HG03442 (cell line): ENCODE measurements around the gene RASGEF1C.

ENCODE experiments used
- ATAC-seq: cut with Tn5 transposase; IDR thresholded peaks from one replicate; pipeline ENCODE4 v1.9.1; 2021; ENCODE audit warnings: mild to moderate bottlenecking, moderate library complexity; ENCODE audit not compliant: unreplicated experiment

RASGEF1C gene

DNA sequence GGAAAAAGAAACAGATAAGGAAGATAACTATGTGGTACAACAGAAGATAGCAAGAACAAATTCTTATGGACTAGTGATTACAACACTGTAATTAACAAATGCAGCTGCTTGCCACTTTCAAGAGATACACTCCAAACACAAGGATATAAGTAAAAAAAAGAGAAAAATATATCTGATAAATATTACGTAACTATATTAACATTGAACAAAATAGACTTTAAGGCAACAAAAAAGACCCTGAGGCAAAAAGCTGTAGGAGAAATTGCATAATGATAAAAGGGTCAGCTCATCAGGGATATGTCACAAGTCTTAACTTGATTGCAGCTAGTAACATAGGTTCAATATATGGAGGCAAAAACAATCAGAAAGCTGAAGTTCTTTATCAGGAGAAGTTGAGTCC lies 86.1 kb downstream of the RASGEF1C start:
- no peak for ATAC-seq

DNA sequence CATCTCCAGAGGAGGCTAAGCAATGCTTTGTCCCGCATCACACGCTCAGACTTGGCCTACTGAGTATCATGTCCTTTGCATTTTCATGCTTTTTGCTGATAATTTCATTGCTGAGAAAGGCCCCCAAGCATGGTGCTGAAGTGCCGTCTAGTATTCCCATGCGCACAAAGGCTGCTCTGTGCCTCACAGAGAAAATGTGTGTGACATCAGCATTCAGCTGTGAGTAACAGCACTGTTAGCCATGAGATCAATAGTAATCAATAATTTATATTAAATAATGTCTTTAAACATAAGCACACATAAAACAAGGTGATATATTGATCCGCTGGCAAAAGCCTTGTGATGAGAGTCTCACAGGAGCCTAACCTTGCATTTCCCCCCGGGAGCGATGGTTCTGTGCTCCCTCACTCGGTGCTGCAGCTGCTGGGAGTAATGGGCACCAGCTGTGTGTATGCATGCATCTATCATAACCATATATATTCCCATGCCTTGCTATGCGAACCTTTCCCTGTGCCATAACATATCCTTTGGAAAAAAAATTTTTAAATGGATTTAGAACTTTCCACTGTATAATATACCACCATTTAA lies 87.1 kb downstream of the RASGEF1C start:
- ATAC-seq, result no peak

DNA sequence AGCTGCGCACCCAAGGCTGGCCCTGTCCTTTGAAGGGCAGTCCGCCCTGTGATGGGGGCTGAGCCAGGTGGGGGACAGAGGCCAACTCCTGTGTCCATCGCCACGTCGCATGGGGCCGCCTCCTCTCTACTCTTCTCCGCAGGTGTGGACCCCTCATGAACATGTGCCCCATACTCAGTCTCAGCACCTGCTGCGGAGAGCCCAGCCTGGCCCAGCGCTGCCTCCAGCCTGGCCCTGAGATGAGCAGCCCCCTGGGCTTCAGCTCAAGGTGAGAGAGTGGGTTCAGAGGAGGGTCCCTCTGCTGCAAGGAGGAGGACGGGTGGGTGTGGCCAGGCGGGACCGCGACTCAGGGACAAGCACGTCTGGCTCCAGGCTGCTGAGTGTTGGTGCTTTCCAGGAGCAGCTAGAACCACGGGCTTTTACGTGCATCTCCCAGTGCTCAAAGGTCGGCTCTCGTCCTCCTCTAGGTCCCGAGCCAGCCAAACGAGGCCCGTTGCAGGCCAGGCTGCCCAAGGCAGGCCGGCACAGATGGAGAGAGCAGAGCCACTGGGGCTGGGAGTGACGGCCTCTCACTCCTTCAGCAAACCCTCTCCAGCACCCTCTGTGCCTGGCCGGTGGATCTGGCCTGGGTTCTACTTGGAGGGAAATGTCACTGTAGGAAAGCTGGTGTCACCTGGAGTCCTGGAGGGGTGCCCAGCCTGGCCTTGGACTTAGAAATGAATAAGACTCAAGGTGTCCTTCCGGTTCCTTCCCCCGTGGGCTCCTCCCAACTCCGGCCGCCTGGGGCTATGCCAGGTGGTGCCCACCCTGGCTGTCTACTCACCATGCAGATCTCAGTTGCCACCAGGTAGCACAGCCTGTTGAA lies 88.5 kb downstream of the RASGEF1C start:
- no peak for ATAC-seq

DNA sequence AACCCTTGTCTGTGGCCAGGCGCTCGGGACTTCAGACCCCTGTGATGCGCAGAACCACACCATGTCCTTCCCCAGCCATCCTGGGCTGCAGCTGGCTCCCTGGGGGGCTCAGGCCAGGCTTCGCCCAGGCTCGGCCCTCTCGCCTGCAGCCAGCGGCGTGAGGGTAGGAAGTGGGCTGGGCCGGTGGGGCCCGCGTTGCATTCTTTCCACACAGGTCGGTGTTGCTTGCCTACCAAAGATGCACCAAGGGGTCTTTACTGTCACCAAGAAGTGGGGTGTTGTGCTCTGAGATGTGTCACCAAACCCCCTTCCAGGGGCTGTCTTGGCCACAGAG lies 89.1 kb downstream of the RASGEF1C start:
- no peak for ATAC-seq

DNA sequence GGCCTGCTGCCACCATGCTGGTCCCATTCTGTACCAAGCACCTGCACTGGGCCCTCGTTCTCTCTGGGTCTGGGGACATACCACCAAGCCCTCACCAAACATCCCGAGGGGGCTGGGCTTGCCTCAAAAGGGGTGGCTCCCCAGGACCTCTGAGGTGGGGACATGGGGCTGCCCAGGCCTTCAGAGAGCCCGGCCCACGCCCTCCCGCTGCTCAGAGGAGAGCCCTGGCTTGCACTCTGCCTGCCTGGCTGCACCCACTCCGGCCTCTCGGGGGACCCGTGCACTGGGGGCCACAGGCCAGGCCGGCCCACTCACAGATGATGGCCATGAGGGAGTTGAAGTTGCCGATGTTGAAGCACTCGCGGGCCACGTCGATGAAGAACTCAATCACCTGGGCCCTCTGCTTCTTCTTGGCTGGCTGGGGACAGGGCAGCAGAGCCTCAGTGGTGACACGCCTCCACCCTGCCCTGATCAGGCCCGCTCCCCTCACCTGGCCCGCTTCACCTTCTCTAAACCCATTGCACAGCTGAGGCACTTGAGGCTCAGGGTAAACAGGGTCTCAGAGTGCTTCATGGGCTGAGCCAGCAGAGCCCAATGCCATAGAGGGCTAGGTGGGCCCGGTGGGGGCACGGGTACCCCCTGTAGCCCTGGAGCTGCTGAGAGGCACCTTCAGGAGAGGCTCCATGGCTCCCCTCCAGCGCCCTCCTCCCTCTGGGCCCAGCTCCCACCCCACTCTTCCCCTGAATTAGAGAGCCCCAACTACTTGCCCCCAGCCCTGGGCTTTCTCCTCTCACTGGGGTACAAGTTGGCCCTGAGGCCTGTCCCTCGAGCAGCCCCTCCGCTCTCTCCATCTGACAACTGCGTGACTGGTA lies 89.7 kb downstream of the RASGEF1C start:
- ATAC-seq, result no peak

DNA sequence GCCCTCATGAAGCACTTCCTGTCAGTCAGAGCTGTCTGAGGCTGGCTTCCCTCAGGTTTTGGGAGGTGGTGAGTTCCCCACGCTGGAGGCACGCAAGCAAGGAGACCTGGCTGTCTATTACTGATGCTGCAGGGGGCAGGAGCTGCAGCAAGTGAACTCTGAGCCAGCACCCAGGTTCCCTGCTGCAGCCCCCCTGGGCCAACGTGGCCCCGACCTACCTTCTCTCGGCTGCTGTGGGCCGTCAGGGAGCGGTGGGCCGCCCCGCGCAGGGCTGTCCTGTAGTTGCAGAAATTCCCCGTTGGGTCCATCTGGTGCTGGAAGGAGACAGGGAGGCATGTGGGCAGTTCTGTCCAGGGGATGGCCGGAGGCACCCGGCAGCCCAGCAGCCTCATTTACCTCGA lies 90.6 kb downstream of the RASGEF1C start:
- ATAC-seq, result no peak

DNA sequence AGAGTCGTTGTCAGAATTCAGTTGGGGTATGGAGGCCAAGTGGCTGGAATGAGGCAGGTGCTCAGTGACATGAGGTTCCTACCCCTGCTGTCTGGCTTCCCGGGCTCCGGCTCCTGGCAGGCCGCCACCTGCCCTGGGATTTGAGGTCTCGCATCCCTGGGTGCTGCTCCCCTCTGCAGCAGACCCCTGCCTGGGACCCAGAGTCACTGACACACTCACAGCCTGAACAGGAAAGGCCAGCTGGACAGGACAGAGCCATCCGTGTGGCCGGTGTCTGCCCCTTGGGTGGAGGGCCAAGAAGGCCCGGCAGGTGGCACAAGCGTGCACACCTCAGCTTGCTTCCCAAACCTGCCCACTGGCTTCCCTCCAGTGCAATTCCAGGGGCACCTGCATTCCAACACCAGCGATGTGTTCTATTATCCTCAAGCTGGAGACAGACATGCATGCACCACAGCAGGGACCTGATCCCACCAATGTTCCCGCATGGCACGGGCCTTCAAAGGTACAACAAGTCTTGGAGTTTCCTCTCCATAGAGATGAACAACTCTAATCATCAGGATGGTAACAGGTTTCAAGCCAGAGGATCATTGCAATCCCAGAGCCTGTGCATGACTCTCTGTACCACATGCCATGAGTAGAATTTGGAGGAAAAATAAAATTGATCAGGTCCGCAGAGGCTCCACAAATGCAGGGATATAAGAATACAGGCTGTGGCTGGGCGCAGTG lies 91.8 kb downstream of the RASGEF1C start:
- no peak for ATAC-seq

DNA sequence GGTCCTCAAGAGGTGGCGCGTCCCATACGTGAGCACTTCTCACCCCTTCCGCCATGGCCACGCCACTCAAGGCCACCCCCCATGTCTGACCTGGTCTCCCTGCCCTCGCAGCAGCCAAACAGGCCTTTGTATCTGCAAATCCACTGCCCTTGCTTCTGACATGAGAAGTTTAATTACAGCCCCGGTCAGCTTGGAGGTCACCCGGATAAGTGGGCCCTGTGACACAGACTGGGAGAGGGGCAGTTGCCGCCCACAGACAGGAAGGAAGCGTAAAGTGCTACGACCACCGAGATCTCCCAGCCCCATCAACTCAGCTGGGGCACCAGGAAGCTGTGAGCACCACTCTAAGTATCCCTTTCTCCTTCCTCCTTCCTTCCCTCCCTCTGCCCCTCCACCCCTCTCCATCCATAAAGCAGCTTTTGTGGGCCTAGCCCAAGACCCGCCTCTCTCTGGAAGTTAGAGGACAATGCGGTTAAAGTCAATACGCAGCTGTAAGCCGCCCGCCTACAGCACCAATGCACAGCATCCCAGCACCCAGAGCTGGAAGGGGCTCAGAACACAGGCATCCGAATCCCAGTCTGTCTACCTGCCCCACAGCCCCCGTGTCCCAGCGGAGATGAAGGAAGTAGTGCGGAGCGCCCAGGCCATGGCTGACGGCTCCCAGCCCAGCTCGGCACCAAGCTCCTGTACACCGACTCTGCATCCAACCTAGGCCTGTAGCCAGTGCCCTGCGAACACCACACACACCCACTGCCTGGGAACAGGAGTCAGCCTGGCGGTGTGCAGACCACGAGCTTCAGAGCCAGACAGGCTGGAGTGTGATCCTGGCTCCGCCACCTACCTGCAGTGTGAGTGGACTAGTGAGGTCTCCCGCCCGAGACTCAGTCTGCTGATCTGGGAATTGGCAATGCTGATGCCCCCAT lies 92.7 kb downstream of the RASGEF1C start:
- ATAC-seq, result no peak

DNA sequence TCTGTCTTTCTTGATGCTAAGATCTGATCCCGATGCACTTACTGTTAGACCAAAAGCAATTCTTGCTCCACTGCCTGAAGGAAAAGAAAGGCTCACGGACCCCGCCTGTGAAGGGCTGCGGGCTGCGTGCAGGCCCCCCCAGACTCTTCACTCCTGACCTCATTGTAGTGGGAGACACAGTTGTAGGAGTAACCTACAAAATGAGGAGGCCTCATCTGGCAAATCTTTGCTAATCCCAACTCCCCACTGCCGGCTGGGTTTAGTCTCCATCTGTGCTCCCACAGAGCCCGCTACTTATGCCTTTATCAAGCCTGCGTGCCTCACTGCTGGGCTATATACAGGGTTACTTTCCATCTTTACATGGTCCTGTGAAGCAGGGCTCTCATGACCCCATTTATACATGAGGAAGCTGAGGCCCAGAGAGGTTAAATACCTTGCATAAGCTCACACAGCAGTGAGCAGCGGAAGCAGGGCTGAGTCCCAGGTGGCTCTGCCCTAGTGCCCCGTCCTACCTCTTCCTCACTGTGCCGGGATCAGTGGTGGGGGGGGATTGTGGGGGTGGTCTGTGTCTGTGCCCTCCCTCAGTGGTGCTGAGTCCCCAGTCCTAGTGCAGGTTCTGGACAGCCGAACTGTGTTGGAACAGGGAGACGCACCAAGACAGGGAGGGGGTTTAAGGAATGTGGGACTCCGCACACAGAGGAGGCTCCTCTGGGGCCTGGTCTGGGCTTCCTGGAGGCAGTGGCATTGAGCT lies 93.5 kb downstream of the RASGEF1C start:
- ATAC-seq, result no peak

DNA sequence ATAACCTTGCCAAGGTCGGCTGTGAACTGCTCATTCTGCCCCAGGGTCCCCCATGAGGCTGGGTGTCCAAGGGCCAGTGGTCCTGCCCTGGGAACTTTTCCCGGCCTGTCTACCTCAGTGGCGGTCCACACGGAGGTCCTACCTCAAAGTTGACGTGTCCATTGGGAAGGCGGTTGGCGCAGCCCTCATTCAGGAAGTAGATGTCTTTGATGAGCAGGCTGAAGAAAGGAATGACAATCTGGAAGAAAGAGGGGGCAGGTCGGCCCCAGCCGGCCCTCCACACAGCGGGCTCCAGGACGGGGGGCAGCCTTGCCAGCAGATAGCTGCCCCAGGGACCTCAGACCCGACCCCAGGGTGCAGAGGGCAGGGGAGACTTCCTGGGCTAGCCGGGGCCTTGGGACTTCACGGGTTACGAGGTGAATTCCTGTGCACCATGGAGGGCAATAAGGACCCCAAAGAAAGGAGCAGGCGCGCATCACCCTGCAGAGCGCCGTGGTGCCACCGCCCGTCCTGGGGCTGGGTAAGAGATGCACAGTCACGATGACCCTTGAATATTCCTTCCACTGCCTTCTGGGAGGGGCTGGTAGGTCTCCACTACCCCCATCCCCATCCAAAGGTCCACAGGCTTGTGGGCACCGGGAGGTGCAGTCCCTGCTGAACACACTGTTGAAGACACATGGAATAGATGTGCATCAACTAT lies 94.6 kb downstream of the RASGEF1C start:
- ATAC-seq, result no peak

DNA sequence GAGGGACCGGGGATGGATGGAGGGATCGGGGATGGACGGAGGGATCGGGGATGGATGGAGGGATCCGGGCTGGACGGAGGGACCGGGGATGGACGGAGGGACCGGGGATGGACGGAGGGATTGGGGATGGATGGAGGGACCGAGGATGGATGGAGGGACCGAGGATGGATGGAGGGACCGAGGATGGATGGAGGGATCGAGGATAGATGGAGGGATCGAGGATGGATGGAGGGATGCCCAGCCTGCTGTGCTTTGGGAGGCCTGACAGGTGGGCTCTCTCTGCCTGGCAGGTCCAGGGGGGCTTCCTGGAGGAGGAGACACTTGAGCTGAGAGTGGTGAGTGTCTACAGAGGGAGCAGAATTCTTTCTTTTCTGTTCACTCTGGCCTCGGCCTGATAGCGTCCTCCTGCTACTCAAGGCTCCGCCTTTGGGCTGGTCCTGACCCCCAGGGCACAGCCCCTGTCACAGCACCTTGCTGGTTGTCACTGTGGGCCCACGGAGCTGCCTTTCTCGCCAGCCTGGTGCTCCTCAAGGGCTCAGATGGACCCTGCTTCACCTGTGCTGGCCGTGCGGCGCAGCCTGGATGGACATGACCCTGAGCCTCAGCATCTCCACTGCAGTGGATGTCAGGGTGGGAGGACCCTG lies 95.2 kb downstream of the RASGEF1C start:
- no peak for ATAC-seq

DNA sequence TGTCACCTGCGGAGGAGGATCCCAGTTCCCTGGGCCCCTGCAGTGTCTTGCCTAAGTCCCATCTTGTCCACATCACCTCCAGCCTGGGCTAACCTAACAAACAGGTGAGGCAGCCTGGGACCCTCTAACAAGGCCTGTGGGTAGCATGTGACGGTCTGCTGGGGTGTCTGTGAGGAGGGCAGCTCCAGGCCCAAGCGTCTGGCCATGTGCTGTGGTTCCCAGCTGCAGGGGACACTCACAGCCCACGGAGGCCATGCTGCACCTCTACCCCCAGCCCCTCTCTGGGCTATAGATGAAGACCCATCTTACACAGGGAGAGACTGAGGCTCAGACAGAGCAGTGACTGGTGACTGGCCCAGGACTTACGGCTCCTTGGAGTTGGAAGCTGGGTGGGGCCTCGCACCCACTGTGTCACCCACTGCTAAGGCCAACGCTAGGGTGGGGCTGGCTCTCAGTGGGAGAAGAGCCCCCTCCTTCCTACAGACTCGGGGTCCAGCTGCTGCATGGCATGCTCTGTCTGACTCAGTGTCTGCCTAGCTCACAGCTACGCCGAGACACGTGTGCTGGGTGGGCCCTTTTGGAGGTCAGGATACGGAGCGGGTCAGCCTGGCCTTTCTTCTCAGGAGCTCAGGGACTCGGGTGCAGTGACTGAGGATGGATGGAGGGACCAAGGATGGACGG lies 96.7 kb downstream of the RASGEF1C start:
- no peak for ATAC-seq

DNA sequence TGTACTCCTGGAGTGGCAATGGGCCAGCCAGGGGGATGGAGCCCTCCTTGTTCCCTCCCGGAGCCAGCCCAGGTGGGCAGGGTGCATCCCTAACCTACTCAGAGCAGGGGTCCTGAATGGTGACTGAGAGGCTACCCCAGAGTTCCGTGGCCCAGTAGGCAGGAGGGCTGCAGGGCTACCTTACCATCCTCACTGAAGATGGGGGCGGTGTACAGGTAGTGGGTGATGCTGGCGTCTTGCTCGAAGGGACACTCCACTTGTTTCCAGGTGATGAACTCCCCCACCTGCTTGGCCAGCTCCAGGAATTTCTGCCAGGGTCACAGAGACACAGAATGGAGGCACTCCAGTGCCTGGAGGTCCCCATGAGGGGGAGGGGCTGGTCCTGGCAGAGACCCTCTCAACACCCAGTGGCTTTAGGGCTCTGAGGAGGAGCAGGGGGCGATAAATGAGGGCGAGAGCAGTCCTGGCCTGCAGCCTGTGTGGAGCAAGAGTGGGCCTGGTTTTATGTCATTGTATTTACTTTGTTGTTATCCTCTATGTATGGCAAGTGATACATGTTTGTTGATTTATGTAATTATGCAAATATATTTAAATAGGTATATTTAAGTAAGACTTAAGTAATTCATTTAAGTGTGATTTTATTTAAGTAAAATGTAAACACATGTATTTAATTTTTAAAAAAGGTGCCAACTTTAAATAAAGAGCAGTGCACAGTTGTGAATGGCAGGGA lies 97.6 kb downstream of the RASGEF1C start:
- ATAC-seq, result no peak

DNA sequence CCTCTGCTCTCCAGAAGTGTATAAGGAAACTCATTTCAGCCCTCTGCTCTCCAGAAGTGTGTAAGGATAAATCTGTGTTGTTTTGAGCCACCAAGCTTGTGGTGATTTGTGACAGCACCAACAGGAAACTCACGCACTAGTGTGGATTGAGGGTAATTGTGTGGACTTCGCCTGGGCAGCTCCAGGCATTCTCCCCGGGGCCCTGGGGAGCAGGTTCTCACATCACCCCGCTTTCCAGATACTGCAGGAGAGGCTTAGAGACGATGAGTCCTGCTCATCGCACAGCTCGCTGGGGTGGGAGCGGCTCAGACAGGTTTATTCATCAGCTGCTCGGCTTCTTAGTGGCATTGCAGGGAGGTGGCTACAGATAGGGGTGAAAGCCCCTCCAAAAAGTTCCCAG lies 99.1 kb downstream of the RASGEF1C start:
- no peak for ATAC-seq

DNA sequence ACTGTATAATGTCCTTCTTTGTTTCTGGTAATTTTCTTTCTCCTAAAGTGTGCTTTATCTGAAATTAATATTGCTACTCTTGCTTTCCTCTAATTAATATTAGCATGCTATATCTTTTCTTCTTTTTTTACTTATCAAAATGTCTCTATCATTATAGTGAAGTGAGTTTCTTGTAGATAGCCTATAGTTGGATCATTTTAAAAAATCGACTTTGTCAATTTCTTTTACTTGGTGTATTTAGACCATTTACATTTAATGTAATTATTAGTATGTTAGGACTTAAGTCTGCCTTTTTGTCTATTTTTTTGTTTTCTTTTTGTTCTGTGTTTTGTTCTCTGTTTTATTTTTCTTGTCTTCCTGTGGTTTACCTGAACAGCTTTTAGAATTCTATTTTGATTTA lies 102.0 kb downstream of the RASGEF1C start:
- ATAC-seq, result no peak

DNA sequence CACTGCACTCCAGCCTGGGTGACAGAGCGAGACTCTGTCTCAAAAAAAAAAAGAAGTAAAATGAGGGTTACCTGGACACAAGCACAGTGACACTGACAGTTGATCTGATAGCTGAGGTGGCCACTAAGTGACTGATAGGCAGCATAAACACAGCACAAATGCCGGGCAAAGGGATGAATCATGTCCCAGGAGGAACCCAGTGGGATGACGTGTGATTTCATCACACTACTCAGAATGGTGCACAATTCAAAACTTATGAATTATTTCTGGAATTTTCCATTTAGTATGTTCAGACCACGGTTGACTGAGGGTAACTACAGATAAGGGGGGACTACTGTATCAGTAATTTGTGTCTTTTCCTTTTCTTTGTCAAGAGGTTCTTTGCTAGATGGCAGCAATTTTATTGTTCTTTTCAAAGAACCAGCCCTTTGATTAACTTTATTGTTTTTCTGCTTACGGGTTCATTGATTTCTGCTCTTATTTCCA lies 103.1 kb downstream of the RASGEF1C start:
- ATAC-seq, result no peak

DNA sequence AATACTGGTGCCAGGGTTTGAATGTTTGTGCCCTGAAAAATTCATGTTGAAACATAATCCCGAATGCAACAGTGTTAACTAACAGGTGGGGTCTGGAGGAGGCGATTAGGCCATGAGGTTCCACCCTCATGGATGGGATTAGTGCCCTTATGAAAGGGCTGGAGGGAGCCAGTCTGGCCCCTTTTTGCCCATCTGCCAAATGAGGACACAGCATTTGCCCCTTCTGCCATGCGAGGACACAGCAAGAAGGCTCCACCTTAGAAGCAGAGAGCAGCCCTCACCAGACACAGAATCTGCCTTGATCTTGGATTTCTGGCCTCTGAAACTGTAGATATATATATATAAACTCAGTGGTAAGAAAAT lies 104.9 kb downstream of the RASGEF1C start:
- no peak for ATAC-seq
